ENCODE results near the gene MEFV.

DNA sequence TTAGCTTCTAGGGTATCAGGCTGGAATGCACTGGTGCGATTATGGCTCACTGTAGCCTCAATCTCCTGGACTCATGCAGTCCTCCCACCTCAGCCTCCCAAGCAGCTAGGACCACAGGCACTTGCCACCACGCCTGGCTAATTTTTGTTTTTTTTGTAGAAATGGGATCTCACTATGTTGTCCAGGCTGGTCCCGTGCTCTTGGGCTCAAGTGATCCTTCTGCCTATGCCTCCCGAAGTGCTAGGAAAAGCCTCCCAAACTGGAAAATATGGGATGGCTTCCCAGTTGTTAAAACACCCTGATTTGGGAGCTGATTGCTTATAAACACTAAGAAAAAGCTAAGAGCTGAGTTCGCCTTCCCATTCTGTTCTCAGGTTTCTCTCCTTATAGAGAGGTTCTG lies 20.2 kb upstream of the MEFV start:
- no peak for TF ChIP-seq CTCF (IDR thresholded peaks at IDR 0.05)
- TF ChIP-seq EZH2 (IDR thresholded peaks at IDR 0.05; ENCODE audit: borderline replicate concordance, insufficient read depth, low read depth, low read length, poor library complexity, severe bottlenecking), result no peak

All from B cell (primary cell).